CMK (cell line): ENCODE data around the gene CHCHD5.
"Not testable (repeated sequence)": the region's sequence is repeated elsewhere in the genome, so short reads cannot be mapped to it uniquely, and the experiment has no call there.

ENCODE experiments used
- DNase-seq: peaks from one replicate; pipeline ENCODE4 v3.0.0-alpha.2; 2010; ENCODE audit warnings: low read depth

The CHCHD5 gene

DNA sequence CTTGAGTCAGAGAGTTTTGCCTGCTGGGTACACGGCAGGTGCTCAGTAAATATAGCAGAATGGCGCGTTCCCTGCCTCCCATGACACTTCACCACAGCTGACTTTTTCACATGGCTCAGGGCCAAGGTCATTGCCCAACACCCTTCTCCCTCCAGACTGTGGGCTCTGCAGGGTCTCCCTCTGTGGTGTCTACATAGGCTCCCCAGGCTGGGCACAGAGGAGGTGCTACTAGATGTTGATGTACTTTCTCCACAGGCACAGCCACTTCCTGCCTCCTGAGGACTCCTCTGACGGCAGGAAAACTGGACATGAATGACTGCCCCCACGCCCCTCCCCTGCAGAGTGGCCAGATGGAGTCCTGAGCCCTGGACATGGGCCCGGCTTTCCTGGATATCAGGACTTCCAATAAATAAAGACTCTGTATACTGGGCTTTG, 4.2 kb downstream of the CHCHD5 start:
- DNase-seq: no peak

DNA sequence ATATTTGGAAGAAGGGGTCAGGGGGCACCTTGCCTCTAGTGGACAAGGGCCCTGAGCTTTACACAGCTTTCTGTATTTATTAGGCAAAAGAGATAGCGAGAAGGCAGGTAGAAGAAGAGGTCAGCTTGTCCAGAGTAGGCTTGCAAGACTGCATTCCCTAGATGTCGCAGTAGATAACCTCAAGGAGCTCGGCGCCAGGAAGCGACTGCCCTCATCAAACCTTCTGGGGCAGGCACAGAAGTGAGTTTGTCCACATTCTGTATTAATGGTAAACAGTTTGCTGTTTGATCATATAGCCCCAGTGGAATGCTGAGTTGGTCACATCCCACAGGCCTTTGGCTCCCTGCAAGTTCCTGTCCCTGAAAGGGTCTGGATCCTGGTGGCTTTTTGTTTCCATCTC, 7.0 kb downstream of the CHCHD5 start:
- no peak for DNase-seq

DNA sequence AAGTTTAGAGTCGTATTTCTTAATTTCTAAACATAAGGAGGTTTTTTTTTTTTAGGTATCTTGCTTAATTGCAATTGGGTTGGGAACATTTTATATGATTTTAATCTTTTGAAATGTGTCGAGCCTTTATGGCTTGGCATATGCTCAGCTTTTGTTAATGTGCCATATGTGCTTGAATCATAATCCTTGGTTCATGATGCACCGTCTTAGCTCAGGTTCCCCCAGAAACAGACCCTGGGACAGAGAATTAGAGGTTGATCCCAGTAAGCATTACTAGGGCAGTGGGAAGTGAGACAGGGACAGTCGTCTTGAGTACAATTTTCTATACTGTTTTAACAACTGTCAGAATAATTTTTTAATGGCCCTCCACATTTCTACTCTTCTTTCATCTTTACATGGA, 9.3 kb downstream of the CHCHD5 start:
- no peak for DNase-seq

DNA sequence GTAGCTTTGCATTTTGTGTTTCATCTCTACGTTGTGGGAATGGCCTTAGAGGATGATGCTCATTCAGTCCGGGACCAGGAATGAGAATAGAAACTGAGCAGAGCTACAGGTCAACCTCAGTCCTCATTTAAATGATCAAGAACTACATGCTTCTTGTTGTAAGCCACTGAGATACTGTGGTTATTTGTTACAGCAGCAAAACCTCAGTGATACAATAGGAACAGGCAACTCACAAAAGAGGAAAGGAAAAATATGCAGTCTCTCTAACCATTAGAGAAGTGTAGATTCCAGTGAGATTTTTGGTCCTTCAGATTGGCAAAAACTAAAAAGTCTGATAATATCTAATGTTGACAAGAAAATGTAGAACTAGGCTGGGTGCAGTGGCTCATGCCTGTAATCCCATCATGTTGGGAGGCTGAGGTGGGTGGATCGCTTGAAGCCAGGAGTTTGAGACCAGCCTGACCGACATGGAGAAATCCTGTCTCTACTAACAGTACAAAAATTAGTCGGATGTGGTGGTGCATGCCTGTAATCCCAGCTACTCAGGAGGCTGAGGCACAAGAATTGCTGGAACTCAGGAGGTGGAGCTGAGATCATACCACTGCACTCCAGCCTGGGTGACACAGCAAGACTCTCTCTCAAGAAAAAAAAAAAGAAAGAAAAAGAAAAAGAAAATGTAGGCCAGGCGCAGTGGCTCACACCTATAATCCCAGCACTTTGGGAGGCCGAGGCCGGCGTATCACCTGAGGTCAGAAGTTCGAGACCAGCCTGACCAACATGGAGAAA, 13.3 kb downstream of the CHCHD5 start:
- DNase-seq: no peak

DNA sequence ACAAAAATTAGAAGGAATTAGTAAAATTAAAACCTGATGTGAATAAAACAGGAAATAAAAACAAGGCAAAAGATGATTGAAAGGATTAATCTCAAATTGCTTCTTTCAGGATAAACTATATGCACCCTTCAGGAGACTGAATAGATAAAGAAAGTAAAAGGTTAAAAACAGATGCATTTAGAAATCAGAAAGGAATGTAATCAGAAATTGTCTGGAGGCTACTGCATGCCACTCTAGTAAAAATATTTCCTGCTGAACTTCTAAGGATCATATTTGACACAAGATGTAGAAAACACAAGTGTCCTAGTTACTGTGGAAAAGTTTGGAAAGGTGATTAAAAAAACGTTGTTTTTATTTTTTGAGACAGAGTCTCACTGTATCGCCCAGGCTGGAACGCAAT, 16.2 kb downstream of the CHCHD5 start:
- no peak for DNase-seq

DNA sequence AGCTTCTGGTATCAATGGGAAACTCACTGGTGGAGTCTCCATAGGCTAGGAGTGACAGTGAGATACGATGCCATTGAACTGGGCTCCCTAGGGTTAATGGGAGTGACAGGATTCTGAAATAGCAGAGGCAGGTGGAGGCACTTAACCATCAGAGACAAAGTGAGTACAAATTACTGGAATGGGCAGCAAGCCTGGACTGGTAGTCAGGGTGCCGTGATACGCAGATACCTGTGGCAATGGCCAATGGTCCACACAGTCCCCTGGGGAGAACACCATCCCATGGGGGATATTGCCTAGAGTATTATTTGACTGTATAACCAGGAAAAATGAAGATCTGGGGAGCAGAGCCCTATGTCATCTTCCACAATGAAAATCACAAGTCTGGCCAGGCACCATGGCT, 17.3 kb downstream of the CHCHD5 start:
- DNase-seq: no peak

DNA sequence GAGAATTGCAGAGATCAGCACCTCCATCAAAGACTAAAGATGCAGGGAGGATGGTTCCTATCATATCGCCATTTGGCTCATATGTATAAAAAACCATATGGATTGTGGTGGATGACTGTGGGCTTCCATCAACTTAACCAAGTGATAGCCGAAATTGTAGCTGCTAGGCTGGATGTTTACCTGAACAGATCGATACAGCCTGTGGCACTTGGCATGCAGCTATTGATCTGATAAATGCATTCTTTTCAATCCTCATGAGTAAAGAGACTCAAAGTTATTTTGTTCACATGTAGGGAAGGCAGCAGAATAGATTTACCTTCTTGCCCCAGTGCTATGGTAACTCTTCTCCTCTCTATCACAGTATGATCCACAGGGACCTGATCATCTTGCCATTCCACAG, 18.5 kb downstream of the CHCHD5 start:
- no peak for DNase-seq

DNA sequence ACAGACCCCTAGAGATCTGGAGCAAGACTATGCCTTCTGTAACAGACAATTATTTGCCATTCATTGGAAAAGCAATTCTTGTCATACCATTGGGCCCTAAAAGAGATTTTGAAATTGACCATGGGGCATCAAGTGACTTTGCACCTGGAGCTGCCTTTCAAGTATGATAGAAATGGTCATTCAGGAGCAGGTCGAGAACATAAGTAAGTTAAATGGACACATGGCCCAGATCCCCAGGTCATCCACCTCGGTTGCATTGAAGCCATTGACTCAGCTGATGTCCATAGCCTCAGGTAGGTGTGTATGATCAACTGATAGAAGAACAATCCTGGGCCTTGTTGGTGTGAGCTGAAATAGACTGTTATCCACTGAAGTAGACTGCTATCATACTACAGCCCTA, 19.3 kb downstream of the CHCHD5 start:
- no peak for DNase-seq

DNA sequence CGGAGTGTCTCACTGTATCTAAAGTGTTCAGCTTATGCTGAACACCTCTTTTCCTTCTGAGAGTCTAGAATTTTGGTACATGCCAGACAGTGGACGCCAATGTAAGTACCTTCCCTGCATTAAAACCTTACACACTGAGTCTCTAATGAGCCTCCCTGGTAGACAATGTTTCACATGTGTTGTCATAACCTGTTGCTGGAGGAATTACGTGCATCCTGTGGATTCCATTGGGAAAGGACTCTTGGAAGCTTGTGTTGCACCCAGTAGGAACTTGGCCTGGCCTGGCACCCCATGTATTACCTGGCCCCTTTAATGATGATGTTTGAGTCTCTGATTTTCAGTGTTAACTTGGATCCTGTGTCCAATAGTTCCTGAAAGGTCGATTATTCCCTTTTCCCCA, 20.5 kb downstream of the CHCHD5 start:
- no peak for DNase-seq

DNA sequence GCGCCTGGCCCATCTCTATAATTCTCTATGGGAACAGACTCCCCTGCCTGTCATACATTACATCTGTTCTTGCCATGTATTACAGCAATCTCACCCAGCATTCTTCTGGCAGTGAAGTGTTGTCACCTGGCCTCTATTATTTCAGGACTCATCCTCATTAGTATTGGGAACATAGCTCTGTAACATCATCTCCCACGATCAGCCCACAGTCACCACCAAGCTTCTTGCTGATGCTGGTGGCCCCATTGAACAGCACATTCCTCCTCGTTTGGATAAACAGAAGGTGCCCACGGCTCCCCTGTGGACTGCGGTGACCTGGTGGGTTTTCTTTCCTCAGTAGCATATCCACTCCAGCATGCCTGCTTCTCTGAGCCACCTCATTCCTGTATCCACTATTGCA, 21.5 kb downstream of the CHCHD5 start:
- DNase-seq: no peak

DNA sequence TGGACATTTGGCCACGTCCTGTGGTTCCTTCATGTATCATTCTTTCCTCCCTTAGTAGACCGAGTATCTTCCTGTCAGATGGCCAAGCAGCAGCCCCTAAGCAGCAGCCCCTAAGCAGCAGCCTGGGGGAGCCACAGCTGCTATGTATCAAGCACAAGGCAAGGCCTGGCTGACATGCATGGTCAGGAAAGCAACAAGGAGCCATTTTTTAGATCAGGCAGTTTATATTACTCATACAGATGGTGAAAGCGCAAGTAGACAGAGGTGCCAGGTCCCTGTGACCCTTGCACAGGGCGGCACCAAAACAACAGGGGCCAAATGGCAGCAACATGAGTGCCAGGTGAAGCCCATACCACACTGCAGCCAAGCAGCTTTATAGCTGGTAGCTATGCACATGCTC, 22.1 kb downstream of the CHCHD5 start:
- no peak for DNase-seq

DNA sequence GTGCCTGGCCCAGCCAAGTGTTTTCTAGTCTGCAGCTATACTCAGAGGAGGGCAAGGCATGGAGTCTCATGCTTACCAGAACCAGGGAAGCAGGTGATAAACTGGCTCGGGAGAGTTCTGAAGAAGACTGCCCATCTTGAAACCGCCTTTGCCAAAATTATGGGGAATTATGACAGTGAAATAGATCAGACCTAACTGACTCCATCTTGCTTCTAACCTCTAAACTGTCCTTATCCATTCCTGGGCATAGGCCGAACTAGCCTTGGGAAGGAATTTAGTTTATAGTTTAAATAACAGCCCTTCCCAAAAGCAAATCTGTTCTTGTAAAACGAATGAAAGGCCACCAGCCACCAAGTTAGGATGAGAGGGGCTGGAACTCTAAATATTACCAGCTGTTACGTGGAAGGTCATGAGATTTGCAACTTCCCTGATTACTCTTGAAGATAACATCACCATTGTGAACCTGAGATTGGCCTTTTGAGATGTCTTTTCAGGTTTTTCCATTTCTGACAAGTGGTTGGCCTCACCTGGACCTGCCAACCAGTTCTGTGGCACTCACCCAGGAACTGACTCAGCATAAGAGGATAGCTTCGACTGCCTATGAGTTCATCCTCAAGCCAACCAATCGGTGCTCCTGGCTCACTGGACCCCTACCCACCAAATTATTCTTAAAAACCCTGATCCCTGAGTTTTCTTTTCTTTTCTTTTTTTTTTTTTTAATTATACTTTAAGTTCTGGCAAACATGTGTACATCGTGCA, 23.4 kb downstream of the CHCHD5 start:
- no peak for DNase-seq

DNA sequence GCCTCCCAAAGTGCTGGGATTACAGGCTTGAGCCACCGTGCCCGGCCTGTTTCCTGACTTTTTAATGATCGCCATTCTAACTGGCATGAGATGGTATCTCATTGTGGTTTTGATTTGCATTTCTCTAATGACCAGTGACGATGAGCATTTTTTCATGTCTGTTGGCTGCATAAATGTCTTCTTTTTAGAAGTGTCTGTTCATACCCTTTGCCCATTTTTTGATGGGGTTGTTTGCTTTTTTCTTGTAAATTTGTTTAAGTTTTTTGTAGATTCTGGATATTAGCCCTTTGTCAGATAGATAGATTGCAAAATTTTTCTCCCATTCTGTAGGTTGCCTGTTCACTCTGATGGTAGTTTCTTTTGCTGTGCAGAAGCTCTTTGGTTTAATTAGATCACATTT, 24.9 kb downstream of the CHCHD5 start:
- not testable (repeated sequence) for DNase-seq

DNA sequence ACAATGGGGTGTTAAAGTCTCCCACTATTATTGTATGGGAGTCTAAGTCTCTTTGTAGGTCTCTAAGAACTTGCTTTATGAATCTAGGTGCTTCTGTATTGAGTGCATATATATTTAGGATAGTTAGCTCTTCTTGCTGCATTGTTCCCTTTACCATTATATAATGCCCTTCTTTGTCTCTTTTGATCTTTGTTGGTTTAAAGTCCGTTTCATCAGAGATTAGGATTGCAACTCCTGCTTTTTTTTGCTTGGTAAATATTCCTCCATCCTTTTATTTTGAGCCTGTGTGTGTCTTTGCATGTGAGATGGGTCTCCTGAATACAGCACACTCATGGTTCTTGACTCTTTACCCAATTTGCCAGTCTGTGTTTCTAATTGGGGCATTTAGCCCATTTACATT, 27.9 kb downstream of the CHCHD5 start:
- not testable (repeated sequence) for DNase-seq

DNA sequence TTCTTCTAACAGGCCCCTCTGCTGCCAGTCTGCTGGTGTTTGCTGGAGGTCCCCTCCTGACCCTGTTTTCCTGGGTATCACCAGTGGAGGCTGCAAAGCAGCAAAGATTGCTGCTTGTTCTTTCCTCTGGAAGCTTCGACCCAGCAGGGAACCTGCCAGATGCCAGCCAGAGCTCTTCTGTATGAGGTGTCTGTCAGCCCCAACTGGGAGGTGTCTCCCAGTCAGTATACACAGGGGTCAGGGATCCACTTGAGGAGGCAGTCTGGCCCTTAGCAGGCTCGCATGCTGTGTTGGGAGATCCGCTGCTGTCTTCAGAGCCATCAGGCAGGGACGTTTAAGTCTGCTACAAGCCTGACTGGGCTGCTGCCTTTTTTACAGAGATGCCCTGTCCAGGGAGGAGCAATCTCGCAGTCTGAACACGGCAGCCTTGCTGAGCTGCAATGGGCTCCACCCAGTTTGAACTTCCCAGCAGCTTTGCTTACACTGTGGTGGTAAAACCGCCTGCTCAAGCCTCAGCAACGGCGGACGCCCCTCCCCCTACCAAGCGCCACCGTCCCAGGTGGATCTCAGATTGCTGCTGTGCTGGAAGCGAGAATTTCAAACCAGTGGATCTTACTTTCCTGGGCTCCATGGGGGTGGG, 29.9 kb downstream of the CHCHD5 start:
- no peak for DNase-seq

DNA sequence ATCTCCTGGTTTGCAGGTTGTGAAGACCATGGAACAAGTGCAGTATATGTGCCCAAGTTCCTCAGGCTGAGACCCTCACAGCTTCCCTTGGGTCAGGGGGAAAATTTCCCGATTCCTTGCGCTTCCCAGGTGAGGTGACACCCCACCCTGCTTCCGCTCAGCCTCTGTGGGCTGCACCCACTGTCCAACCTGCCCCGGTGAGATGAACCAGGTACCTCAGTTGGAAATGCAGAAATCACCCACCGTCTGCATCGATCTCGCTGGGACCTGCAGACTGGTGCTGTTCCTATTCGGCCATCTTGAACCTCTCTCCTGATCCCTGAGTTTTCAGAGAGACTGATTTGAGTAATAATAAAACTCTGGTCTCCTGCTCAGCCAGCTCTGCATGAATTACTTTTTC, 30.6 kb downstream of the CHCHD5 start:
- DNase-seq: no peak

DNA sequence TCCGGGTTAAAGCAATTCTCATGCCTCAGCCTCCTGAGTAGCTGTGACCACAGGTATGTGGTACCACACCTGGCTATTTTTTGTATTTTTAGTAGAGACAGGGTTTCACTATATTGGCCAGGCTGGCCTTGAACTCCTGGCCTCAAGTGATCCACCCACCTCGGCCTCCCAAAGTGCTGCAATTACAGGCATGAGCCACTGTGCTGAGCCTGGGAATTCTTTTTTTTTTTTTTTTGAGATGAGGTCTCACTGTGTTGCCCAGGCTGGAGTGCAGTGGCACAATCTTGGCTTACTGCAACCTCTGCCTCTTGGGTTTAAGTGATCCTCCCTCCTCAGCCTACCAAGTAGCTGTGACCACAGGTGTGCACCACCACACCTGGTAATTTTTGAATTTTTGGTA, 31.4 kb downstream of the CHCHD5 start:
- not testable (repeated sequence) for DNase-seq

DNA sequence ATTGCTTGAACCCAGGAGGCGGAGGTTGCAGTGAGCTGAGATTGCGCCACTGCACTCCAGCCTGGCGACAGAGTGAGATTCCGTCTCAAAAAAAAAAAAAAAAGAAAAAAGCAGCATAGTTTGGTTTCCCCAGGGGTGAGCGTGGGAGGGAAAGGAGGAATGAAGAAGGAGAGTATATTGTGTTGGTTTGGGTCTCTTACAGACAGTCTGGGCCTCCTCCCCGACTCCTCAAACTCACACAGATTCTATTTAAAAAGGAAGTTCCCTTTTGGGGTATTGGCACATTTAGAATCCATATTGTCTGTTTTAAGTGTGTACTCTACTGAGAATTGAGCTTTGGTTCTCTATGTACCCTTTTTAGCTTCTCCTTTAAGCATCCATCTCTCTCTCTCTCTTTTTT, 34.0 kb downstream of the CHCHD5 start:
- DNase-seq: no peak

DNA sequence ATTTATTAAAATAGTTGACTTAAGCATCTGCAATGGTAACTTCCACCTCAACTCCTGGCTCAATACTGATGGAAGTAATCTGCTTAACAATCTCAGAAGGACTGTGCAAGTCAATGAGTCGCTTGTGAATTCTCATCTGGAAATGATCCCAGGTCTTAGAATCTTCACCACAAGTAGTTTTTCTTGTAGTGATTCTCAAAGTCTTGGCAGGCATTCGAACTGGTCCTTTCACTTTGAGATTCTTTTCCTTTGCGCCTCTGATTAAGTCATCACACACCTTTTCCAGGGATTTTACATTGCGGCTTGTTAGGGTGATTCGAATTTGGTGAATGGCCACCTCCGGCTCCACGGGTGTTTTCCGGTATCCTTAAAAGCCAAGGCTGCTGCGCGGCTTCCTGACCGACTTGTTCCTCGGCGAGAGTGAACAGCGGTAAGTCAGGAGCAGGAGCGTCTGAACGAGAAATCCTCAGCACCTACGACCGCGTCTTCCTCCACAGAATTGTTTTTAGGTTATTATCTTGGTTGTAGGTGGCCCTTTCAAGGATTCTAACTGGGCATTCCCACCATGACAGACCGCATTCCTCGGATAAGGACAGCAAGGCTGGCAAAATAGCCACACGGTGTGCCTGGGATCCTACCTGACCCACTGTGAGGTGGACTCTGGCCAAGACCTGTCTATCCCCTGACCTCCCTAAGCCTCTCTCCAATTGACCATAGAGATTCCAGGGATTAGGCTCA, 37.5 kb downstream of the CHCHD5 start:
- no peak for DNase-seq

DNA sequence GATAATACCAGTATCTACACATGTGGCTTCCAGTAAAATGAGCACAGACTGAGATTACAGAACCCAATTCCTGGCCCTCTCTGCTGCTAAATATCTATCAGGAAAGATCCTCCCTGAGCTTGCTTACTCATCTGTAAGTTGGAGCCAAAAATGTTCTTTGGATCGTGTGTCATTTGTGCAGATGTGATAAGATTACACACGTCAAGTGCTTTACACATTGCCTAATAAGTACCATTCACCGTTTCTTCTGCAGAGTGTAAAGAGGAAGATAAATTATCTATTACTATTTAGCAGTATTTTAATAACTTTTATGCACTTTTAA, 38.1 kb downstream of the CHCHD5 start:
- DNase-seq: no peak

DNA sequence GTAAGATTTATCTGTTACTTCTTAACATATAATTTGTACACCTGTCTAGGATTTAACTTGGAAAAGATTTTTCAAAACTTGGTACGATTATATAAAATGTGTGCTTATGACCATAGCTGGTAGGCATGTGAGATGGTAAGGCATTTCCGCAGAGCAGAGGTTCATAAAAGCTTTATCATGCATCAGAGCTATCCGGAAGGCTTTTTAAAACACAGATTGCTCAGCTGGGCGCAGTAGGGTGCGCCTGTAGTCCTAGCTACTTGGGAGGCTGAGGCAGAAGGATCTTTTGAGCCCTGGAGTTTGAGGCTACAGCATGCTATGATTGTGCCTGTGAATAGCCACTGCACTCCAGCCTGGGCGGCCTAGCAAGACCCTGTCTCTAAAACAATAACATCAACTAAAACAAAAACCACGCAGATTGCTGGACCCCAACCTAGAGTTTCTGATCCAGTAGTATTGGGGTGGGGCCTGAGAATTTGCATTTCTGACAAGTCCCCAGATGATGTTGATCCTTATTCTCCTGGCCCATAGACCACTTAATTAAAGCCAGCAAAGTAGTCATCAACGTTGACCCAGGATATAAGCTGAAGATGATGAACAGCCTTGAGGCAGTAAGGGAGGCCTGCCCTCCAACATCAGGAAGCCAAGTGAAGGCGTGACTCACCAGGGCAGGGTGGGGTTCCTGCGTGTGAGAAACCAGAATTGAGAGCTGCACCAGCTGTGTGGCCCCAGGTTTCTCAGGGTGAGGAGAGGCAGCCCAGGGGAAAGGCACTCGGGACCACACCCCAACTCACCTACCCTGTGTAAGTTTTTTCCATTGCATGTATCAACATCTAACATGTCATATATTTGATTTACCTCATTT, 39.7 kb downstream of the CHCHD5 start:
- DNase-seq: no peak
